ENCODE measurements around the gene C14orf119. TPM values are rescaled to one million over a fixed set of nuclear protein-coding genes. Genes with fewer than 3 reads are reported as not detected.
"Not testable (repeated sequence)": the region's sequence is repeated elsewhere in the genome, so short reads cannot be mapped to it uniquely, and the experiment has no call there.

Gene C14orf119
- polyA plus RNA-seq, 3 donors, result 16.3 to 54.9 (median 45.0) TPM

GRCh38 chr14:23103581-23103980 lies 8.3 kb downstream of the C14orf119 start:
- H3K27ac ChIP-seq (ENCODE audit: low read depth, low read length), result no peak overlapping the region
- 84 to 94% (median 92%) methylated on average over 4 of the region's 4 CpGs for WGBS, 3 donors

GRCh38 chr14:23104070-23104590 lies 8.8 kb downstream of the C14orf119 start:
- 75 to 88% (median 87%) methylated on average over 6 of the region's 6 CpGs for WGBS, 3 donors
- no peak overlapping the region for H3K27ac ChIP-seq (ENCODE audit: low read depth, low read length)

- H3K27ac ChIP-seq (ENCODE audit: low read depth, low read length), result no peak within 1 kb of the TSS
- 61 to 72% (median 71%) methylated on average over 11 of the region's 11 CpGs for WGBS, 3 donors
Observed at GRCh38 chr14:23104591-23105347, 9.5 kb downstream of the C14orf119 start, which contains the start of gene CIROP. Gene CIROP (minus strand): TSS chr14:23104989. CDS start chr14:23104920, 69 bp downstream.

GRCh38 chr14:23105348-23105824 lies 10.1 kb downstream of the C14orf119 start:
- 85 to 89% (median 86%) methylated on average over 4 of the region's 4 CpGs for WGBS, 3 donors
- H3K27ac ChIP-seq (ENCODE audit: low read depth, low read length), result no peak overlapping the region

GRCh38 chr14:23106747-23107045 lies 11.4 kb downstream of the C14orf119 start:
- H3K27ac ChIP-seq (ENCODE audit: low read depth, low read length), result no peak overlapping the region

- H3K27ac ChIP-seq (ENCODE audit: low read depth, low read length), result not testable (repeated sequence)
- WGBS, 3 donors, result 84 to 91% (median 86%) methylated on average over 1 to 3 of the region's 5 CpGs
Observed at GRCh38 chr14:23107620-23108019, 12.3 kb downstream of the C14orf119 start.

GRCh38 chr14:23108169-23108568 lies 12.9 kb downstream of the C14orf119 start:
- not testable (repeated sequence) for H3K27ac ChIP-seq (ENCODE audit: low read depth, low read length)

GRCh38 chr14:23109769-23110168 lies 14.5 kb downstream of the C14orf119 start:
- 86 to 90% (median 89%) methylated on average over 1 of the region's 1 CpG for WGBS, 3 donors
- H3K27ac ChIP-seq (ENCODE audit: low read depth, low read length), result no peak overlapping the region

More at GRCh38 chr14:23108169-23108568, 12.9 kb downstream of the C14orf119 start:
- WGBS, 3 donors, result 92 to 94% (median 94%) methylated on average over 24 of the region's 24 CpGs

GRCh38 chr14:23110579-23111365 lies 15.5 kb downstream of the C14orf119 start:
- WGBS, 3 donors, result 37 to 48% (median 44%) methylated on average over 5 of the region's 5 CpGs
- H3K27ac ChIP-seq (ENCODE audit: low read depth, low read length), result no peak overlapping the region

GRCh38 chr14:23112359-23113178 lies 17.3 kb downstream of the C14orf119 start:
- no peak overlapping the region for H3K27ac ChIP-seq (ENCODE audit: low read depth, low read length)
- WGBS, 3 donors, result 36 to 52% (median 38%) methylated on average over 12 of the region's 12 CpGs

- WGBS, 3 donors, result 32 to 43% (median 37%) methylated on average over 10 of the region's 10 CpGs
- H3K27ac ChIP-seq (ENCODE audit: low read depth, low read length), result no peak overlapping the region
Observed at GRCh38 chr14:23113431-23114119, 18.3 kb downstream of the C14orf119 start.

- WGBS, 3 donors, result 38 to 61% (median 46%) methylated on average over 5 of the region's 5 CpGs
- H3K27ac ChIP-seq (ENCODE audit: low read depth, low read length), result no peak overlapping the region
Observed at GRCh38 chr14:23114120-23114458, 18.8 kb downstream of the C14orf119 start.

- no peak overlapping the region for H3K27ac ChIP-seq (ENCODE audit: low read depth, low read length)
- 49 to 72% (median 68%) methylated on average over 4 of the region's 4 CpGs for WGBS, 3 donors
Observed at GRCh38 chr14:23114669-23115038, 19.3 kb downstream of the C14orf119 start.

GRCh38 chr14:23115039-23115731 lies 19.9 kb downstream of the C14orf119 start:
- no peak overlapping the region for H3K27ac ChIP-seq (ENCODE audit: low read depth, low read length)
- 51 to 77% (median 57%) methylated on average over 10 of the region's 10 CpGs for WGBS, 3 donors

- WGBS, 3 donors, result 76 to 79% (median 77%) methylated on average over 5 of the region's 5 CpGs
Observed at GRCh38 chr14:23115918-23116317, 20.6 kb downstream of the C14orf119 start.

GRCh38 chr14:23117371-23118020 lies 22.2 kb downstream of the C14orf119 start:
- WGBS, 3 donors, result 77 to 82% (median 81%) methylated on average over 32 of the region's 32 CpGs
- no peak overlapping the region for H3K27ac ChIP-seq (ENCODE audit: low read depth, low read length)

More at GRCh38 chr14:23115918-23116317, 20.6 kb downstream of the C14orf119 start:
- no peak overlapping the region for H3K27ac ChIP-seq (ENCODE audit: low read depth, low read length)

Measured in adipose tissue (tissue), 3 donors.